CD4-positive, alpha-beta T cell treated with Interleukin-1 beta for 1 hour (primary cell): ENCODE data around the gene RFX4.
"Not testable (repeated sequence)": the region's sequence is repeated elsewhere in the genome, so short reads cannot be mapped to it uniquely, and the experiment has no call there.

Experiments
- DNase-seq, 2 donors: peaks; one replicate each; pipeline ENCODE4 v3.0.0-alpha.2; 2020 to 2022

RFX4 gene

GRCh38 chr12:106647793-106648514, 65.2 kb downstream of the RFX4 start:
- no peak for DNase-seq

- DNase-seq = no peak
These were observed 65.9 kb downstream of the RFX4 start for GRCh38 chr12:106648736-106649135.

GRCh38 chr12:106651552-106651951, 68.7 kb downstream of the RFX4 start:
- DNase-seq = no peak

- no peak for DNase-seq
These were observed 69.8 kb downstream of the RFX4 start for GRCh38 chr12:106652510-106653015.

- no peak for DNase-seq
These were observed 72.8 kb downstream of the RFX4 start for GRCh38 chr12:106655577-106655976.

- no peak for DNase-seq
These were observed 74.7 kb downstream of the RFX4 start for GRCh38 chr12:106657488-106657887.

GRCh38 chr12:106663385-106663784, 80.6 kb downstream of the RFX4 start:
- DNase-seq = no peak

GRCh38 chr12:106669216-106669615, 86.4 kb downstream of the RFX4 start:
- no peak for DNase-seq

- no peak for DNase-seq
These were observed 87.3 kb downstream of the RFX4 start for GRCh38 chr12:106670131-106670530.

- DNase-seq = no peak
These were observed 89.0 kb downstream of the RFX4 start for GRCh38 chr12:106671840-106672239.

- DNase-seq = no peak
These were observed 89.7 kb downstream of the RFX4 start for GRCh38 chr12:106672314-106673025.

GRCh38 chr12:106673141-106673540, 90.3 kb downstream of the RFX4 start:
- DNase-seq = no peak

- no peak for DNase-seq
These were observed 93.0 kb downstream of the RFX4 start for GRCh38 chr12:106675651-106676435.

- no peak for DNase-seq
These were observed 96.8 kb downstream of the RFX4 start for GRCh38 chr12:106679574-106679973.

GRCh38 chr12:106680280-106680679, 97.5 kb downstream of the RFX4 start:
- DNase-seq = no peak

- no peak for DNase-seq
These were observed 98.4 kb downstream of the RFX4 start for GRCh38 chr12:106681210-106681609.

GRCh38 chr12:106682594-106683234, 99.9 kb downstream of the RFX4 start:
- DNase-seq = peak in 1 of 2 donors; percentile 12

- DNase-seq = no peak
These were observed 101.7 kb downstream of the RFX4 start for GRCh38 chr12:106684497-106684896.

GRCh38 chr12:106685381-106685780, 102.6 kb downstream of the RFX4 start:
- DNase-seq = no peak

- no peak for DNase-seq
These were observed 104.9 kb downstream of the RFX4 start for GRCh38 chr12:106687672-106688071.

GRCh38 chr12:106690569-106691305, 107.9 kb downstream of the RFX4 start:
- DNase-seq = no peak

GRCh38 chr12:106692033-106692432, 109.2 kb downstream of the RFX4 start:
- not testable (repeated sequence) for DNase-seq
